SK-N-SH (cell line): Measurements from ENCODE around the gene NEUROD1. TPM values are rescaled to one million over a fixed set of nuclear protein-coding genes. Genes with fewer than 3 reads are reported as not detected.

Experiments
- CTCF ChIA-PET: fragments of 300-600, 350-600 bp; formaldehyde crosslinking; extraction: SDS; loops from one replicate; lab custom pipeline; 2021; lab: Yijun Ruan, JAX
- POLR2A ChIA-PET: fragments of 350-600 bp; sonication (Branson Sonifier 250); formaldehyde crosslinking; extraction: SDS; loops from one replicate; lab custom pipeline; 2020; ENCODE audit warnings: antibody characterized with exemption, inconsistent platforms; lab: Yijun Ruan, JAX
- DNase-seq: peaks from one replicate; pipeline ENCODE4 v3.0.0; 2012
- H2AFZ ChIP-seq: fragments of 200-600 bp; sonication (generic); 2 replicates; pipeline ENCODE4 v1.8.1; 2016; ENCODE audit warnings: antibody characterized with exemption, mild to moderate bottlenecking, low read depth
- H3F3A ChIP-seq: fragments of 200-600 bp; sonication (generic); replicated peaks from 2 replicates; pipeline ENCODE3; 2016; ENCODE audit warnings: antibody characterized with exemption, mild to moderate bottlenecking; ENCODE audit not compliant: insufficient read depth
- H3K27ac ChIP-seq, 2 experiments: fragments of 200-500 bp in 1 of 2; fragments of 200-600 bp in 1 of 2; sonication (Bioruptor generic) in 1 of 2; sonication (generic), shearing (Covaris generic) in 1 of 2; 2 replicates each; pipeline versions ENCODE4 v1.5.1 to v1.6.1; 2014 to 2016; ENCODE audit warnings: low read depth in 2 of 2, inconsistent platforms in 1 of 2, low read length in 1 of 2, mild to moderate bottlenecking in 1 of 2, mixed read lengths in 1 of 2
- H3K27me3 ChIP-seq: fragments of 200-600 bp; sonication (generic), shearing (Covaris generic); 2 replicates; pipeline ENCODE4 v1.6.1; 2016; ENCODE audit warnings: mixed run types; ENCODE audit not compliant: insufficient read depth
- H3K36me3 ChIP-seq, 2 experiments: fragments of 200-500 bp in 1 of 2; fragments of 200-600 bp in 1 of 2; sonication (Bioruptor generic) in 1 of 2; sonication (generic) in 1 of 2; replicated peaks in 1 of 2; 2 replicates each; pipeline versions ENCODE3 to v1.5.1; 2014 to 2016; ENCODE audit warnings: low read length in 1 of 2, mild to moderate bottlenecking in 1 of 2; ENCODE audit not compliant: insufficient read depth in 2 of 2, control insufficient read depth in 1 of 2
- H3K4me1 ChIP-seq, 2 experiments: fragments of 200-500 bp in 1 of 2; fragments of 200-600 bp in 1 of 2; sonication (Bioruptor generic) in 1 of 2; sonication (generic), shearing (Covaris generic) in 1 of 2; 2 replicates each; pipeline versions ENCODE4 v1.5.1 to v1.6.1; 2014 to 2016; ENCODE audit warnings: low read depth in 1 of 2, low read length in 1 of 2, mixed run types in 1 of 2; ENCODE audit not compliant: insufficient read depth in 2 of 2, control insufficient read depth in 1 of 2
- H3K4me2 ChIP-seq: fragments of 200-600 bp; sonication (generic), shearing (Covaris generic); 2 replicates; pipeline ENCODE4 v1.6.1; 2017; ENCODE audit warnings: mixed run types
- H3K4me3 ChIP-seq, 2 experiments: fragments of 200-500 bp in 1 of 2; fragments of 200-600 bp in 1 of 2; sonication (Bioruptor generic) in 1 of 2; sonication (generic), shearing (Covaris generic) in 1 of 2; 2 replicates each; pipeline versions ENCODE4 v1.5.1 to v1.8.1; 2014 to 2016; ENCODE audit warnings: low read depth in 2 of 2, inconsistent platforms in 1 of 2, low read length in 1 of 2, mild to moderate bottlenecking in 1 of 2, mixed read lengths in 1 of 2, moderate library complexity in 1 of 2
- H3K79me2 ChIP-seq: fragments of 200-600 bp; sonication (generic); 2 replicates; pipeline ENCODE4 v1.8.1; 2017; ENCODE audit warnings: mild to moderate bottlenecking; ENCODE audit not compliant: insufficient read depth
- H3K9ac ChIP-seq: fragments of 200-600 bp; sonication (generic); 2 replicates; pipeline ENCODE4 v1.6.1; 2017; ENCODE audit warnings: mixed run types
- H3K9me2 ChIP-seq: fragments of 200-600 bp; sonication (generic); 2 replicates; pipeline ENCODE4 v1.6.1; 2017; ENCODE audit warnings: mixed run types
- H3K9me3 ChIP-seq: fragments of 200-600 bp; sonication (generic); 2 replicates; pipeline ENCODE4 v1.6.1; 2017; ENCODE audit warnings: mixed run types, mild to moderate bottlenecking, moderate library complexity
- H4K20me1 ChIP-seq: fragments of 200-600 bp; sonication (generic); 2 replicates; pipeline ENCODE4 v1.6.1; 2017; ENCODE audit warnings: mild to moderate bottlenecking, mixed run types; ENCODE audit not compliant: insufficient read depth
- MEF2A ChIP-seq: IDR thresholded peaks from 2 replicates; pipeline ENCODE4 v1.4.0; 2012; ENCODE audit warnings: low read depth, borderline replicate concordance
- PBX3 ChIP-seq: IDR thresholded peaks from 2 replicates; pipeline ENCODE4; 2012
- REST ChIP-seq: IDR thresholded peaks from 2 replicates; pipeline ENCODE4 v1.6.1; 2012; ENCODE audit warnings: mild to moderate bottlenecking, low read depth, low read length, moderate library complexity
- ZBTB33 ChIP-seq: IDR thresholded peaks from 2 replicates; pipeline ENCODE4 v1.4.0; 2012; ENCODE audit warnings: low read depth, borderline replicate concordance
- WGBS: methylation state at CpG from one replicate; pipeline ENCODE4 v1.1.6; 2017; ENCODE audit warnings: low lambda C conversion rate; 5-methylcytosine and 5-hydroxymethylcytosine counted together
- polyA plus RNA-seq, 3 experiments: library from polyadenylated mRNA; depleted of rRNA; stranded (reverse); fragments of >200 nt; gene quantifications; 2 replicates each; pipeline ENCODE4 v1.2.3, GENCODE V29; 2012

The NEUROD1 gene
- polyA plus RNA-seq, 1 of the 3 experiments (the other 2 are of a cell fraction), result 0.02 TPM

- no peak for TF ChIP-seq PBX3
Observed at GRCh38 chr2:181686576-181687185, 6.4 kb upstream of the NEUROD1 start (continued).

GRCh38 chr2:181685150-181685688 lies 4.9 kb upstream of the NEUROD1 start:
- Histone ChIP-seq H3K36me3 (no peaks in the 10 kb centered on the region), H3K27me3 (no peaks in the 10 kb centered on the region), H2AFZ (no peak overlapping the region), H3K27ac (no peak overlapping the region), H3K79me2 (no peaks in the 10 kb centered on the region), H3K9me3 (no peaks in the 10 kb centered on the region), H4K20me1 (no peaks in the 10 kb centered on the region), H3K9ac (no peak overlapping the region), H3K4me1 (peaks cover 0 to 6% of the 10 kb centered on the region in 2 experiments; a peak in 1 of 4 replicates), H3F3A (no peaks in the 10 kb centered on the region), H3K9me2 (no peaks in the 10 kb centered on the region), H3K4me2 (no peak overlapping the region), H3K4me3 (no peak overlapping the region)
- ChIA-PET CTCF (interaction anchor here (0.7 to 2.2 kb wide), 2 partner anchors 22 to 113 kb away, joined by 3 to 9 read pairs; no protein-coding TSS in a partner anchor), POLR2A (no interaction called here)
- DNase-seq, result no peak
- WGBS, result 91% methylated on average over 21 of the region's 21 CpGs
- TF ChIP-seq ZBTB33, result no peak
- TF ChIP-seq REST, result peak; percentile 88
- no peak for TF ChIP-seq MEF2A
